ENCODE data around the gene MRPL18. TPM values are rescaled to one million over a fixed set of nuclear protein-coding genes. Genes with fewer than 3 reads are reported as not detected.

The MRPL18 gene
- total and polyA plus RNA-seq, 2 of the 4 experiments (the other 2 are of a cell fraction): 53.4 to 56.8 TPM

- H3K27ac ChIP-seq (ENCODE audit: insufficient read depth, low read length): no peak overlapping the region
- H3K36me3 ChIP-seq (ENCODE audit: control insufficient read depth, insufficient read depth, low read length): no peaks in the 10 kb centered on the region
- no peak overlapping the region for H4K8ac ChIP-seq (ENCODE audit: low read depth in 2 of 2, low read length in 2 of 2)
- DNase-seq (no peak), ATAC-seq (ENCODE audit: low read depth) (no peak)
- no peak overlapping the region for H3K4me2 ChIP-seq (ENCODE audit: low read depth, low read length)
- 49% methylated on average over 3 of the region's 11 CpGs; no CpG with 5 or more reads in 1 of the 2 experiments for WGBS, 2 experiments (ENCODE audit: extremely low coverage in 2 of 2, insufficient read length in 1 of 2)
- H2BK120ac ChIP-seq (ENCODE audit: low read depth, low read length): no peak overlapping the region
- no peak overlapping the region for H3K56ac ChIP-seq (ENCODE audit: extremely low read depth, insufficient read depth, low read length)
- dilution Hi-C loops (cut with HindIII; ENCODE audit: low sequenced_read_pairs, unreplicated experiment): no loop called here
- ChIA-PET POLR2A (ENCODE audit: unreplicated experiment) (interaction anchor here (0.5 kb wide), 1 partner anchor 1050 kb away, joined by 3 read pairs; no protein-coding TSS in a partner anchor), CTCF (no interaction called here)
- no peak overlapping the region for H2BK20ac ChIP-seq (ENCODE audit: low read depth, low read length)
- H3K14ac ChIP-seq (replicated peaks; ENCODE audit: low read depth, low read length): no peak overlapping the region
- in situ Hi-C loops (cut with MboI; ENCODE audit: low sequenced_read_pairs): no loop called here
- peak overlapping the region; percentile 39 for H2AFZ ChIP-seq (replicated peaks; ENCODE audit: low read length, poor library complexity)
- no peak overlapping the region for H3K4me3 ChIP-seq (ENCODE audit: insufficient read depth, low read depth, low read length)
- H4K91ac ChIP-seq (ENCODE audit: insufficient read depth, low read depth, low read length): no peak overlapping the region
- H3K4me1 ChIP-seq (ENCODE audit: control insufficient read depth, insufficient read depth, low read length): peaks cover 4% of the 10 kb centered on the region; the same call in 1 of the 2 replicates
- no peak overlapping the region for H3K18ac ChIP-seq (ENCODE audit: low read depth, low read length)
- H3K27me3 ChIP-seq (ENCODE audit: control insufficient read depth, insufficient read depth, low read length): no peaks in the 10 kb centered on the region
- H2AK9ac ChIP-seq (replicated peaks; ENCODE audit: low read depth, low read length, poor library complexity): no peak overlapping the region
- H2BK5ac ChIP-seq (ENCODE audit: low read depth, low read length, poor library complexity, severe bottlenecking): no peak overlapping the region
- no TSS peak for BruUV-seq (replicated peaks)
- no peak overlapping the region for H2BK15ac ChIP-seq (ENCODE audit: low read depth, low read length)
- H3K79me1 ChIP-seq (ENCODE audit: low read depth in 1 of 2, low read length in 2 of 2): no peaks in the 10 kb centered on the region
- H3K9me3 ChIP-seq (ENCODE audit: control insufficient read depth, insufficient read depth, low read length): no peaks in the 10 kb centered on the region
- intact Hi-C loops (cut with micrococcal nuclease): no loop called here
- H3K9ac ChIP-seq (ENCODE audit: low read depth, low read length): no peak overlapping the region
- no peak overlapping the region for H4K5ac ChIP-seq (ENCODE audit: low read depth, low read length)
- H4K20me1 ChIP-seq (ENCODE audit: insufficient read depth, low read length): no peaks in the 10 kb centered on the region
- H3K23ac ChIP-seq (ENCODE audit: low read depth, low read length): no peak overlapping the region
- H2AK5ac ChIP-seq (ENCODE audit: low read depth, low read length): no peak overlapping the region
- no peak overlapping the region for H3K4ac ChIP-seq (ENCODE audit: low read depth, low read length)
- peaks cover 3% of the 10 kb centered on the region; the same call in 1 of the 2 replicates for H3K9me1 ChIP-seq (ENCODE audit: insufficient read depth, low read length)
- TF ChIP-seq CEBPB (IDR thresholded peaks at IDR 0.05; ENCODE audit: low read depth, low read length) (no peak), CHD1 (IDR thresholded peaks at IDR 0.05; ENCODE audit: low read depth, low read length) (no peak), BHLHE40 (IDR thresholded peaks at IDR 0.05; ENCODE audit: low read depth, low read length) (no peak), NFE2L2 (IDR thresholded peaks at IDR 0.05; ENCODE audit: low read depth, low read length) (no peak), MXI1 (IDR thresholded peaks at IDR 0.05; ENCODE audit: borderline replicate concordance, low read depth, low read length) (no peak), MAFK (IDR thresholded peaks at IDR 0.05; ENCODE audit: low read depth, low read length) (no peak), MAZ (IDR thresholded peaks at IDR 0.05; ENCODE audit: borderline replicate concordance, low read depth, low read length) (no peak), RCOR1 (IDR thresholded peaks at IDR 0.05; ENCODE audit: insufficient replicate concordance, low read length) (no peak), FOS (IDR thresholded peaks at IDR 0.05; ENCODE audit: low read depth, low read length) (no peak), RAD21 (IDR thresholded peaks at IDR 0.05; ENCODE audit: low read length) (no peak)
Observed at GRCh38 chr6:159830501-159831372, 40.5 kb downstream of the MRPL18 start.
